ENCODE data around the gene PSAPL1. TPM values are rescaled to one million over a fixed set of nuclear protein-coding genes. Genes with fewer than 3 reads are reported as not detected.
A peak's percentile ranks its signal among the peaks of the same experiment; 100 is the strongest.

PSAPL1 gene
- total and polyA plus RNA-seq, 5 donors: not detected

DNA sequence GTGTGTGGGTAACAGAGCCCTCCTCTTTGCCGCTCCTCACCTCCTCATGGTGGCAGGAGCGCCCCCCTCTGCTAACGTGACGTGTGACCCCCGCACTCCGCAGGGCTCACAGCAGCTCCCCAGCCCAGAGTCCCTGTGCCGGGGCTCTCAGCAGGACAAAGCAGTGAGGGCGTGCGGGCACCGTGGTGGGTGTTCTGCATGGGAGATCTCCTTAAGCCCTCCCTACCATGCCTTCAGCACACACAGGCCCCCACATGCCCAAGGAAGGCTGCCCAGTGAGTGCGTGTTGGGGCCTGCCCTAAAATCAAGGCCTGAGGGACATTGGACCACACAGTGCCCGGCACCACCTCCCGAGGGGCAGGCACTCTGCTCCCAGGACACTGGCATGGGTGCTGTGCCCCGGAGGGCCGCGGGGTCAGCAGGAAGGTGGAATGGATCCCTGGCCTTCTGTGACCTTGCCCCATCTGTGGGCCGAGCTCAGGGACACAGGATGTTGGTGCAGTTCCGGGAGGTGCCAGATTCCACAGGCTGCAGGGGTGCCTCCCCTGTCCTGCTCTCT lies 10.1 kb downstream of the PSAPL1 start:
- Histone ChIP-seq H3K4me3 (ENCODE audit: low read length) (no peak overlapping the region), H3K4me1 (ENCODE audit: control insufficient read depth, insufficient read depth, low read length) (no peaks in the 10 kb centered on the region), H3K27ac (ENCODE audit: low read length) (no peak overlapping the region), H3K9me3 (ENCODE audit: control insufficient read depth, low read length) (no peaks in the 10 kb centered on the region), H3K27me3 (ENCODE audit: control insufficient read depth, insufficient read depth) (no peaks in the 10 kb centered on the region)
- intact Hi-C loops (cut with DNase I): no loop called here
- ATAC-seq: no peak
- 81% methylated on average over 18 of the region's 18 CpGs for WGBS
- DNase-seq: peak in 1 of 3 donors; percentile 17

DNA sequence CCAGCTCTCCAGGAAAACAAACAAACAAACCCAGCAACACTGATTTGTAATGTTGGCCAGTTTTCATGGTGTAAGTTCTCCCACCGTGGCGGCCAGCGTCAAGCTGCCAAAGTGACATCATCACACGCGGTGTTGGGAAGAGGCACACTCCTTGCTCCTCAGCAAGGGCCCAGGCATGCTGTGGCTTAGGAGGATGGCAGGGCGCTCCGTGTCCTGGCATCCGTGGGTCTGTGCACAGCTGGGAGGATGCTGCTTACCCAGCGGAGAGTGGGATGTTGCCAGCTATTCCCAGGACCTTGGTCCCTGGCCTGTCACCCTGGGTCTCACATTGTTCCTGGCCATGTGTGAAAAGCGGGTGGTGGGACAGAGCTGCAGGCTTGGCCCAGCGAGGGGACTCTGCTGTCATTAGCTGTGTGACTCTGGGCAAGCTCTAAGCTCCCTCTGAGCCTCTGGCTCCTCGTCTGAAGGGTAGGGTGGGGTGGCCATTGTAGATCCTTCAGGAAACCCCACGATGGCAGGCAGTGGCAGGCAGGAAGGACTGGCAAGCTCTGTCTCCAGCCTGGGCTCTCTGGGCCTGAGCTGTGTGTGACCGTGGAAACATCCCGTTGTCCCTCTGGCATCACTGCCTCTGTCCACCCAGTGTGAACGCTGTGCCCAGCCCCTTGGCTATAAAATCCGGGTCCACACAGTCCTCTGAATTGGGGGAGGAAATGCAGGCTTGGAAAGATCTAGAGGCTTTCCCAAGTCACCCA lies 10.8 kb downstream of the PSAPL1 start:
- 71% methylated on average over 17 of the region's 17 CpGs for WGBS
- H3K9me3 ChIP-seq (ENCODE audit: control insufficient read depth, low read length): no peaks in the 10 kb centered on the region
- peak in 1 of 3 donors; percentile 28 for DNase-seq
- no peak for ATAC-seq
- H3K27me3 ChIP-seq (ENCODE audit: control insufficient read depth, insufficient read depth): no peaks in the 10 kb centered on the region
- no peaks in the 10 kb centered on the region for H3K4me1 ChIP-seq (ENCODE audit: control insufficient read depth, insufficient read depth, low read length)
- intact Hi-C loops (cut with DNase I): no loop called here
- no peak overlapping the region for H3K27ac ChIP-seq (ENCODE audit: low read length)
- H3K4me3 ChIP-seq (ENCODE audit: low read length): no peak overlapping the region

DNA sequence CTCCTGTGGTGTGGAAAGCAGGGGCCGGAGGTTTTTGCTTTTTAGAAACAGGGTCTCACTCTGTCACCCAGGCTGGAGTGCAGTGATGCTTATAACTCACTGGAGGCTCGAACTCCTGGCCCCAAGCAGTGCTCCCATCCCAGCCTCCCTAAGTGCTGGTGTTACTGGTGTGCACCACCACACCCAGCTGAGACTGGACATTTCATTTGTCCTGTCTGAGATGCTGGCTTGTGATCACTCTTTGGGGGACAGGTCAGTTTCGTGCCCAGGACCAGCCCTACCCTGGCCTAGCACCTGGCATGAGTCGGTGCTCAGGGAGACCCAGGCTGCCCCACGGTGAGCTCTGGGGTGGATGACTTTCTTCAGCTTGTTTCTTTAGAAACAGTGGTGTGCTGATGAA lies 11.3 kb downstream of the PSAPL1 start:
- Histone ChIP-seq H3K9me3 (ENCODE audit: control insufficient read depth, low read length) (no peaks in the 10 kb centered on the region), H3K4me1 (ENCODE audit: control insufficient read depth, insufficient read depth, low read length) (no peaks in the 10 kb centered on the region), H3K27me3 (ENCODE audit: control insufficient read depth, insufficient read depth) (no peaks in the 10 kb centered on the region), H3K4me3 (ENCODE audit: low read length) (no peak overlapping the region), H3K27ac (ENCODE audit: low read length) (no peak overlapping the region)
- DNase-seq (no peak), ATAC-seq (no peak)
- intact Hi-C loops (cut with DNase I): no loop called here
- 74% methylated on average over 5 of the region's 5 CpGs for WGBS

GRCh38 chr4:7422898-7423180 lies 11.9 kb downstream of the PSAPL1 start:
- intact Hi-C loops (cut with DNase I): no loop called here
- ATAC-seq (no peak), DNase-seq (no peak)
- Histone ChIP-seq H3K27ac (ENCODE audit: low read length) (no peak overlapping the region), H3K9me3 (ENCODE audit: control insufficient read depth, low read length) (no peaks in the 10 kb centered on the region), H3K27me3 (ENCODE audit: control insufficient read depth, insufficient read depth) (no peaks in the 10 kb centered on the region), H3K4me3 (ENCODE audit: low read length) (no peak overlapping the region), H3K4me1 (ENCODE audit: control insufficient read depth, insufficient read depth, low read length) (no peaks in the 10 kb centered on the region)
- WGBS: 93% methylated on average over 9 of the region's 9 CpGs

GRCh38 chr4:7422151-7422897 lies 12.4 kb downstream of the PSAPL1 start:
- no peaks in the 10 kb centered on the region for H3K27me3 ChIP-seq (ENCODE audit: control insufficient read depth, insufficient read depth)
- no peak overlapping the region for H3K4me3 ChIP-seq (ENCODE audit: low read length)
- H3K27ac ChIP-seq (ENCODE audit: low read length): no peak overlapping the region
- ATAC-seq: no peak
- H3K9me3 ChIP-seq (ENCODE audit: control insufficient read depth, low read length): no peaks in the 10 kb centered on the region
- intact Hi-C loops (cut with DNase I): no loop called here
- no peak for DNase-seq
- H3K4me1 ChIP-seq (ENCODE audit: control insufficient read depth, insufficient read depth, low read length): no peaks in the 10 kb centered on the region
- WGBS: 89% methylated on average over 19 of the region's 19 CpGs

DNA sequence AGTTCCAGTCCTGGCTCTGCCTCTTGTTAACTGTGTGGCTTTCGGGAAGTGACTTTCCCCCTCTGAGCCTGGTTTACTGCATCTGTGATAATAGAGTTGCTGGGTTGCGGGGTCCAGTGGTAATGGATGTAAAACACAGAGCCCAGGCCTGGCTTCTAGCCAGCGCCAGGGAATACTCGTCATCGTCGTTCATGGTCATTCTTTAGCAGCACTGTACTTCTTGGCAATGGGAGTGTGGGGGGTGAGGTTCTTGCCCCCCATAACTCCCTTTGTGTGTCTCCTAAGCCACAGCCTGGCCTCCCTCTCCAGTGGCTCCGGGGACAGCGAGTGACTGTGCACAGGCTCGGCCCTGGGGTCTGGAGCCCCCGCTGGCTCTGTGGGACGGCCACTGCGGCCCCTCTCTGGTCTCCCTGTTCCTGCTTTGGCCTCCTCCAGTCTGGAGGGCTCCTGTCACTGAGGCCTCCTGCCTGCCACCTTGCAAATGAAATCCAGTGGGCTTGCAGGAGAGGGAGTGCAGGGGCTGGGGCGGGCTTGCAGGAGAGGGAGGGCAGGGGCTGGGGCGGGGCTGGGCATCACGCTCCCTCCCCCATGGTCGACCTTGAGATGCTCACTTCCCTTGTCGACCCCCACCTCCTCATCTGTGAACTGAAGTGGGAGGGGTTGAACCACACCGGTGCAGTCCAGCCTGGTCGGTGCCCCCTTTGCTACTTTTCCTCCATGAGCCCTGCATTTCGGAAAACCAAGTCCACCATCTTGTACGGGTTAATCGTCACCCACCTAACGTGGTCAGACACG lies 13.2 kb downstream of the PSAPL1 start:
- Histone ChIP-seq H3K27ac (ENCODE audit: low read length) (no peak overlapping the region), H3K9me3 (ENCODE audit: control insufficient read depth, low read length) (no peaks in the 10 kb centered on the region), H3K4me3 (ENCODE audit: low read length) (no peak overlapping the region), H3K27me3 (ENCODE audit: control insufficient read depth, insufficient read depth) (no peaks in the 10 kb centered on the region), H3K4me1 (ENCODE audit: control insufficient read depth, insufficient read depth, low read length) (no peaks in the 10 kb centered on the region)
- 79% methylated on average over 24 of the region's 24 CpGs for WGBS
- DNase-seq: peak in 1 of 3 donors; percentile 40
- no peak for ATAC-seq
- intact Hi-C loops (cut with DNase I): no loop called here

DNA sequence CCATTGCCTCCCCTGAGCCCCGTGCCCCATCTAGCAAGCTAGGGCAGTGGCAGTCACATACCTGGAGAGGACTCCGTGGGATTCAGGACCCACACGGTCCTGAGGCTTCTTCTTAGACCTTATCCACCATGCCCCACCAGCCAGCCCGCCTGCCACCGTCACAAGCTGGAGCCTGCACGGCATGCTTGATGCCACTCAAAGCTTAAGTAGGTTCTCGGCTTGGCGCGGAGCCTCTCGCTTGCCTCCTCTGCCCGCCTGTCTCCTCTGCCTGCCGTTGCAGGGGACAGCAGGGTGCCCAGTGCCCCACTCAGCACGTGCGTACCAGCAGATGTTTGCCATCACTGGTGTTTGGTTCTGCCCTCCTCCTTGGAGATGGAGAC lies 14.1 kb downstream of the PSAPL1 start:
- no peaks in the 10 kb centered on the region for H3K9me3 ChIP-seq (ENCODE audit: control insufficient read depth, low read length)
- WGBS: 71% methylated on average over 14 of the region's 14 CpGs

DNA sequence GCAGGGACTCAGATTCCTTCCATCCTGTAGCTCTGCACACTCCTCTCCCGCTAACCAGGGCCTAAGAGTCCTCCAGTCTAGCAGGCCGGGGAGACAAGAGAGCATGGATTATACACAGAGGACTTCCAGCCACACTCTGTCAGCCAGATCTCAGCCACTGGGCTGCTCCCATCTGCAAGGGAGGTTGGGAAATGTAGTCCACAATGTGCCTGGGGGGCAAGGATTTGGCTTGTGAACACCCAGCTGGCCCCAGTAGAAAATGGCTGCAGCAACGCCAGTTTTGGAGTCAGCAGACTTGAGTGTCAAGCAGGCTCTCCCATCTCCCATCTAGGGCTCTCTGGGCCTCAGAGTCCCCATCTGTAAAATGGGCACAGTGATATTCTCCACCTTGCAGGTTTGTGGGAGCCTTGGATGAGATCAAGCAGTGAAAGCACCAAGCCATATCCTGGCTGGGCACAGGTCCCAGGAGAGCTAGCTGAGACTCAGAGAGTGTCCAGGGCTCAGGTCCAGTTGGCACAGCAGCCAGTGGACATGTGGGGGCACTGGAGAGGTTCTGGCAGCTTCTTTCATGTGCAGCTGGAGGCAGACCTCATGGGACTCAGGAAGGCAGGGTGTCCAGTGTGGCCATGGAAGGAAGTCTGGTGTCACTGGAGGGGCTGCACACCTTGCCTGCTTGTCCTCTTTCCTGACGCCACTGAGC lies 14.6 kb downstream of the PSAPL1 start:
- WGBS: 49% methylated on average over 4 of the region's 4 CpGs
- Histone ChIP-seq H3K27ac (ENCODE audit: low read length) (no peak overlapping the region), H3K27me3 (ENCODE audit: control insufficient read depth, insufficient read depth) (no peaks in the 10 kb centered on the region), H3K4me3 (ENCODE audit: low read length) (no peak overlapping the region), H3K4me1 (ENCODE audit: control insufficient read depth, insufficient read depth, low read length) (no peaks in the 10 kb centered on the region), H3K9me3 (ENCODE audit: control insufficient read depth, low read length) (no peaks in the 10 kb centered on the region)
- intact Hi-C loops (cut with DNase I): no loop called here
- no peak for DNase-seq
- no peak for ATAC-seq

More for the DNA sequence above, 14.1 kb downstream of the PSAPL1 start:
- peak in 1 of 3 donors; percentile 45 for DNase-seq
- no peak for ATAC-seq
- H3K4me1 ChIP-seq (ENCODE audit: control insufficient read depth, insufficient read depth, low read length): no peaks in the 10 kb centered on the region
- no peak overlapping the region for H3K4me3 ChIP-seq (ENCODE audit: low read length)
- no peaks in the 10 kb centered on the region for H3K27me3 ChIP-seq (ENCODE audit: control insufficient read depth, insufficient read depth)
- intact Hi-C loops (cut with DNase I): no loop called here
- H3K27ac ChIP-seq (ENCODE audit: low read length): no peak overlapping the region

GRCh38 chr4:7418131-7418943 lies 16.4 kb downstream of the PSAPL1 start:
- Histone ChIP-seq H3K4me1 (ENCODE audit: control insufficient read depth, insufficient read depth, low read length) (no peaks in the 10 kb centered on the region), H3K27me3 (ENCODE audit: control insufficient read depth, insufficient read depth) (no peaks in the 10 kb centered on the region), H3K4me3 (ENCODE audit: low read length) (no peak overlapping the region), H3K27ac (ENCODE audit: low read length) (no peak overlapping the region), H3K9me3 (ENCODE audit: control insufficient read depth, low read length) (no peaks in the 10 kb centered on the region)
- ATAC-seq: no peak
- peak in 1 of 3 donors; percentile 24 for DNase-seq
- intact Hi-C loops (cut with DNase I): no loop called here
- WGBS: 77% methylated on average over 15 of the region's 15 CpGs

- H3K4me3 ChIP-seq (ENCODE audit: low read length): no peak overlapping the region
- no peaks in the 10 kb centered on the region for H3K9me3 ChIP-seq (ENCODE audit: control insufficient read depth, low read length)
- H3K27me3 ChIP-seq (ENCODE audit: control insufficient read depth, insufficient read depth): no peaks in the 10 kb centered on the region
- WGBS: 85% methylated on average over 9 of the region's 9 CpGs
- ATAC-seq (no peak), DNase-seq (no peak)
- no peaks in the 10 kb centered on the region for H3K4me1 ChIP-seq (ENCODE audit: control insufficient read depth, insufficient read depth, low read length)
- intact Hi-C loops (cut with DNase I): no loop called here
- no peak overlapping the region for H3K27ac ChIP-seq (ENCODE audit: low read length)
These were observed 17.1 kb downstream of the PSAPL1 start for GRCh38 chr4:7417639-7418038.

All from right cardiac atrium (tissue), 5 donors.